Adrenal gland (tissue), 5 donors: ENCODE measurements around the gene CPNE7.

Source experiments
- POLR2A ChIP-seq, 2 donors: fragments of 450-650 bp; IDR thresholded peaks; one replicate each; pipeline ENCODE4 v1.6.1; 2017; ENCODE audit warnings: antibody characterized with exemption in 2 of 2, mild to moderate bottlenecking in 2 of 2, moderate library complexity in 1 of 2
- TF ChIP-seq, protein P1 (sequence below), 6 experiments: fragments of 450-650 bp in 4 of 6; fragments of 200-600 bp in 2 of 6; sonication (generic) in 1 of 6; IDR thresholded peaks; 1 replicate in 5 of 6; 2 replicates in 1 of 6; pipeline versions ENCODE4 v1.5.1 to v1.8.0; 2016 to 2021; ENCODE audit warnings: antibody characterized with exemption in 6 of 6, mild to moderate bottlenecking in 2 of 6, moderate library complexity in 1 of 6
- donor health status: DM: no; HTN: no; CAD: no.

DNA sequence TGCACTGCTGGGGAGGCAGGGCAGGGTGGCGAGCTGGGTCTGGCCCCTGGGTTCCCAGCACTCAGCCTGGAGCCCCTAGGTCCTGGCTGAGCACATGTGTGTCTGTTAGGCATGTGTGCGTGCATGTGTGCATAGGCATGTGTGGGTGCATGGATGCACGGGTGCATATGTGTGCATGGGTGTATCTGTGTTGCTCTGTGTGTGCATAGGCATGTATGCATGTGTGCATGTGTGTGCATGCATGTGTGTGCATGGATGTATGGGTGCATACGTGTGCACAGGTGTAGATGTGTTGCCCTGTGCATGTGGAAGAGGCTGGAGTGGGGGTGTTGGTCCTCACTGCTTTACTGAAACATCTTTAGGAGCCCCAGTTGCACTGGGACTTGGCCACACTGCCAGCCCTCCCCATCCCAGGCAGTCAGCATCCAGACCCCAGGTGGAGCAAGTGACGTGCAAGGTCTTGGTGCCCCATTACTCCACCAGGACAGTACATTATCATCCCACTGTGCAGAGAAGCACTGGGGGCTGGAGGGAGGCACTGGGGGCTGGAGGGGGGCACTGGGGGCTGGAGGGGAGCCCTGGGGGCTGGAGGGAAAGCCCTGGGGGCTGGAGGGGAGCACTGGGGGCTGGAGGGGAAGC lies 27.5 kb downstream of the CPNE7 start:
- no peak for TF ChIP-seq POLR2A (IDR thresholded peaks at IDR 0.05)
- TF ChIP-seq, protein P1, sequence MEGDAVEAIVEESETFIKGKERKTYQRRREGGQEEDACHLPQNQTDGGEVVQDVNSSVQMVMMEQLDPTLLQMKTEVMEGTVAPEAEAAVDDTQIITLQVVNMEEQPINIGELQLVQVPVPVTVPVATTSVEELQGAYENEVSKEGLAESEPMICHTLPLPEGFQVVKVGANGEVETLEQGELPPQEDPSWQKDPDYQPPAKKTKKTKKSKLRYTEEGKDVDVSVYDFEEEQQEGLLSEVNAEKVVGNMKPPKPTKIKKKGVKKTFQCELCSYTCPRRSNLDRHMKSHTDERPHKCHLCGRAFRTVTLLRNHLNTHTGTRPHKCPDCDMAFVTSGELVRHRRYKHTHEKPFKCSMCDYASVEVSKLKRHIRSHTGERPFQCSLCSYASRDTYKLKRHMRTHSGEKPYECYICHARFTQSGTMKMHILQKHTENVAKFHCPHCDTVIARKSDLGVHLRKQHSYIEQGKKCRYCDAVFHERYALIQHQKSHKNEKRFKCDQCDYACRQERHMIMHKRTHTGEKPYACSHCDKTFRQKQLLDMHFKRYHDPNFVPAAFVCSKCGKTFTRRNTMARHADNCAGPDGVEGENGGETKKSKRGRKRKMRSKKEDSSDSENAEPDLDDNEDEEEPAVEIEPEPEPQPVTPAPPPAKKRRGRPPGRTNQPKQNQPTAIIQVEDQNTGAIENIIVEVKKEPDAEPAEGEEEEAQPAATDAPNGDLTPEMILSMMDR (IDR thresholded peaks at IDR 0.05), result no peak
